ENCODE data around the gene NPIPB8. TPM values are rescaled to one million over a fixed set of nuclear protein-coding genes. Genes with fewer than 3 reads are reported as not detected.

NPIPB8 gene
- total and polyA plus RNA-seq, 2 donors (not counting 3 experiments of a cell fraction or from before 2014, with no cell fraction given): 0.11 TPM; not detected in 1

DNA sequence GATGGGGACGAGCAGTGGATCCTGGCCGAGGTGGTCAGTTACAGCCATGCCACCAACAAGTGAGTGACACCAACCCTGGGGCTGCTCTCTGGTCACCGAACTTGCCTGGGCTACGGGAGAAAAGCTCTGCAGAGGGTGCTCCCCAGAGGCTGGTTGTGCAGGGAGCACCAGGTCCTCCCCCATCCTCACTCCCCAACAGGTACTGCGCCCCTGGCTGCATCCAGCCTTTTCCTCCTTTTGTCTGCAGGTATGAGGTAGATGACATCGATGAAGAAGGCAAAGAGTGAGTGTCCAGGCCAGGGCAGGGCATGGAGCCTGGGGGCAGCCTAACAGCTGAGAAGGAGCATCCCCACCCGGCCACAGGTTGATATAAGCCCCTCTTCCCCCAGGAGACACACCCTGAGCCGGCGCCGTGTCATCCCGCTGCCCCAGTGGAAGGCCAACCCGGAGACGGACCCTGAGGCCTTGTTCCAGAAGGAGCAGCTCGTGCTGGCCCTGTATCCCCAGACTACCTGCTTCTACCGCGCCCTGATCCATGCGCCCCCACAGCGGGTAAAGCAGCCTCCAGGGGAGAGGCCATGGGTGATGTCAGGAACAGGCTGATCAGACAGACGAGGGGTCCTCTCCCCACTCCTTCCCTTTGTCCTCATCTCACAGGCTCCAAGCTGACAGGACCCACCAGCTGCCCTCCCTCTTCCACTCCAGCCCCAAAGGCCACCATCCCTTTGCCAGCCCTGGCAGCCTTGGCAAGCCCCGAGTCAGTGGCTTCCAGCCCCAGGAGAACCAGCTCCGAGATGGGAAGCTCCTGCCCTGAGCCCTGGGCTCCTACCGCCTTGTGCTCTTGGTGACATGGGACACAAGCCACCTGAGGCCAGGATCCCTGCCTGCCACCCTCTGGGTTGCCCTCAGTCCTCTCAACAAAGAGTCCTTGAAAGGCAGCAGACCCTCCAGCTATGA is 47.2 kb upstream of the NPIPB8 start:
- H3K4me2 ChIP-seq (ENCODE audit: insufficient read depth, low read length): no peak overlapping the region
- no peaks in the 10 kb centered on the region for H3K9me3 ChIP-seq (replicated peaks; ENCODE audit: control insufficient read depth, insufficient read depth, low read length)
- H2AFZ ChIP-seq (ENCODE audit: low read depth, low read length): no peak overlapping the region
- TF ChIP-seq POLR2AphosphoS5 (IDR thresholded peaks at IDR 0.05; ENCODE audit: insufficient read depth, low read depth, low read length): no peak
- TF ChIP-seq GATA2 (IDR thresholded peaks at IDR 0.05; ENCODE audit: insufficient read depth, insufficient read length, low read depth, low read length): no peak
- TF ChIP-seq EZH2 (IDR thresholded peaks at IDR 0.05; ENCODE audit: borderline replicate concordance, low read depth, low read length, severe bottlenecking): no peak
- TF ChIP-seq, protein P1, sequence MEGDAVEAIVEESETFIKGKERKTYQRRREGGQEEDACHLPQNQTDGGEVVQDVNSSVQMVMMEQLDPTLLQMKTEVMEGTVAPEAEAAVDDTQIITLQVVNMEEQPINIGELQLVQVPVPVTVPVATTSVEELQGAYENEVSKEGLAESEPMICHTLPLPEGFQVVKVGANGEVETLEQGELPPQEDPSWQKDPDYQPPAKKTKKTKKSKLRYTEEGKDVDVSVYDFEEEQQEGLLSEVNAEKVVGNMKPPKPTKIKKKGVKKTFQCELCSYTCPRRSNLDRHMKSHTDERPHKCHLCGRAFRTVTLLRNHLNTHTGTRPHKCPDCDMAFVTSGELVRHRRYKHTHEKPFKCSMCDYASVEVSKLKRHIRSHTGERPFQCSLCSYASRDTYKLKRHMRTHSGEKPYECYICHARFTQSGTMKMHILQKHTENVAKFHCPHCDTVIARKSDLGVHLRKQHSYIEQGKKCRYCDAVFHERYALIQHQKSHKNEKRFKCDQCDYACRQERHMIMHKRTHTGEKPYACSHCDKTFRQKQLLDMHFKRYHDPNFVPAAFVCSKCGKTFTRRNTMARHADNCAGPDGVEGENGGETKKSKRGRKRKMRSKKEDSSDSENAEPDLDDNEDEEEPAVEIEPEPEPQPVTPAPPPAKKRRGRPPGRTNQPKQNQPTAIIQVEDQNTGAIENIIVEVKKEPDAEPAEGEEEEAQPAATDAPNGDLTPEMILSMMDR (IDR thresholded peaks at IDR 0.05; ENCODE audit: extremely low read depth in 1 of 2, insufficient read depth in 1 of 2, low read depth in 1 of 2, low read length in 2 of 2): no peak
- TF ChIP-seq, protein P2, sequence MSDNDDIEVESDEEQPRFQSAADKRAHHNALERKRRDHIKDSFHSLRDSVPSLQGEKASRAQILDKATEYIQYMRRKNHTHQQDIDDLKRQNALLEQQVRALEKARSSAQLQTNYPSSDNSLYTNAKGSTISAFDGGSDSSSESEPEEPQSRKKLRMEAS (IDR thresholded peaks at IDR 0.05; ENCODE audit: insufficient read depth, insufficient read length): no peak
- no peak for TF ChIP-seq POLR2A (IDR thresholded peaks at IDR 0.05; ENCODE audit: low read depth, low read length)
- TF ChIP-seq JUN (IDR thresholded peaks at IDR 0.05; ENCODE audit: borderline replicate concordance, insufficient read depth, insufficient read length, low read depth): no peak
- TF ChIP-seq FOS (IDR thresholded peaks at IDR 0.05; ENCODE audit: borderline replicate concordance, insufficient read depth, low read length): no peak
- TF ChIP-seq MYC (IDR thresholded peaks at IDR 0.05; ENCODE audit: low read depth, low read length): no peak
- no peaks in the 10 kb centered on the region for H3K9me1 ChIP-seq (replicated peaks; ENCODE audit: control insufficient read depth, extremely low read depth, insufficient read depth, low read length)
- H3K27ac ChIP-seq (ENCODE audit: insufficient read depth, low read depth, low read length): no peak overlapping the region
- no peak overlapping the region for H3K4me3 ChIP-seq (replicated peaks in 1 of 3; ENCODE audit: insufficient read depth in 1 of 3, low read depth in 1 of 3, low read length in 3 of 3)
- no peaks in the 10 kb centered on the region for H3K27me3 ChIP-seq (ENCODE audit: control insufficient read depth in 2 of 2, insufficient read depth in 2 of 2, low read length in 2 of 2)
- POLR2A ChIA-PET: no interaction called here
- no peak for FAIRE-seq
- H4K20me1 ChIP-seq (replicated peaks; ENCODE audit: control insufficient read depth, extremely low read depth, insufficient read depth, low read length): no peaks in the 10 kb centered on the region
- H3K4me1 ChIP-seq (ENCODE audit: control insufficient read depth, extremely low read depth, insufficient read depth, low read length): no peaks in the 10 kb centered on the region
- peaks cover 0 to 16% of the 10 kb centered on the region in 2 experiments for H3K36me3 ChIP-seq (ENCODE audit: control insufficient read depth in 2 of 2, extremely low read depth in 1 of 2, insufficient read depth in 2 of 2, low read length in 2 of 2)
- CTCF ChIA-PET: no interaction called here
- intact Hi-C loops (cut with micrococcal nuclease): no loop called here
- no peak overlapping the region for H3K9ac ChIP-seq (replicated peaks; ENCODE audit: extremely low read depth, insufficient read depth, low read length)
- BruUV-seq (replicated peaks): no TSS peak
- no peaks in the 10 kb centered on the region for H3K79me2 ChIP-seq (ENCODE audit: control insufficient read depth, insufficient read depth, low read length)
- no peak for DNase-seq (ENCODE audit: low read depth, low spot score)
- dilution Hi-C loops (cut with MboI; ENCODE audit: extremely low pct_ligation_motif_present, low sequenced_read_pairs): no loop called here
